HUES64 (cell line): Measurements from ENCODE around the gene SCARF1.

Experiments used
- H3K27ac ChIP-seq: 2 replicates; pipeline ENCODE4 v1.7.0; 2013; ENCODE audit warnings: low read depth, low read length, inconsistent platforms
- H3K27me3 ChIP-seq: 2 replicates; pipeline ENCODE4 v1.6.1; 2013; ENCODE audit warnings: mild to moderate bottlenecking, low read length; ENCODE audit not compliant: insufficient read depth
- H3K36me3 ChIP-seq: 2 replicates; pipeline ENCODE4 v1.6.1; 2013; ENCODE audit warnings: mild to moderate bottlenecking, low read length; ENCODE audit not compliant: insufficient read depth
- H3K4me1 ChIP-seq: 2 replicates; pipeline ENCODE4 v1.6.1; 2013; ENCODE audit warnings: mild to moderate bottlenecking, low read length, moderate library complexity; ENCODE audit not compliant: insufficient read depth
- H3K4me3 ChIP-seq: 2 replicates; pipeline ENCODE4 v1.5.1; 2013; ENCODE audit warnings: mild to moderate bottlenecking, low read length, moderate library complexity
- H3K9ac ChIP-seq: 2 replicates; pipeline ENCODE4 v1.6.1; 2013; ENCODE audit warnings: mild to moderate bottlenecking, low read depth, low read length
- H3K9me3 ChIP-seq: 2 replicates; pipeline ENCODE4 v1.6.1; 2013; ENCODE audit warnings: low read depth, low read length; ENCODE audit not compliant: insufficient read depth
- WGBS: fragments of 150-250, 120-280 bp; methylation state at CpG from one replicate; pipeline ENCODE4 v1.1.7; 2013; ENCODE audit warnings: missing lambda C conversion rate; 5-methylcytosine and 5-hydroxymethylcytosine counted together

The SCARF1 gene

GRCh38 chr17:1625581-1625980 lies 20.0 kb downstream of the SCARF1 start:
- H3K9ac ChIP-seq: no peak overlapping the region
- H3K27me3 ChIP-seq: peaks cover 16% of the 10 kb centered on the region; the same call in 1 of the 2 replicates
- H3K4me1 ChIP-seq: peaks cover 21% of the 10 kb centered on the region; the same call in 1 of the 2 replicates
- H3K27ac ChIP-seq: no peak overlapping the region
- H3K9me3 ChIP-seq: no peaks in the 10 kb centered on the region
- WGBS: 90% methylated on average over 6 of the region's 6 CpGs
- H3K4me3 ChIP-seq: no peak overlapping the region
- H3K36me3 ChIP-seq: no peaks in the 10 kb centered on the region

GRCh38 chr17:1625053-1625452 lies 20.5 kb downstream of the SCARF1 start:
- H3K27ac ChIP-seq: no peak overlapping the region
- WGBS: 92% methylated on average over 14 of the region's 14 CpGs
- H3K9me3 ChIP-seq: no peaks in the 10 kb centered on the region
- H3K27me3 ChIP-seq: peaks cover 14% of the 10 kb centered on the region; the same call in 1 of the 2 replicates
- no peak overlapping the region for H3K4me3 ChIP-seq
- H3K36me3 ChIP-seq: no peaks in the 10 kb centered on the region
- peaks cover 21% of the 10 kb centered on the region; the same call in 1 of the 2 replicates for H3K4me1 ChIP-seq
- H3K9ac ChIP-seq: no peak overlapping the region; the same call in 1 of the 2 replicates

GRCh38 chr17:1624650-1625049 lies 20.9 kb downstream of the SCARF1 start:
- no peaks in the 10 kb centered on the region for H3K36me3 ChIP-seq
- WGBS: 89% methylated on average over 12 of the region's 12 CpGs
- H3K27ac ChIP-seq: no peak overlapping the region
- no peaks in the 10 kb centered on the region for H3K9me3 ChIP-seq
- H3K9ac ChIP-seq: no peak overlapping the region
- peaks cover 10% of the 10 kb centered on the region; the same call in 1 of the 2 replicates for H3K27me3 ChIP-seq
- peaks cover 21% of the 10 kb centered on the region; the same call in 1 of the 2 replicates for H3K4me1 ChIP-seq
- H3K4me3 ChIP-seq: no peak overlapping the region

- Histone ChIP-seq H3K4me1 (peaks cover 21% of the 10 kb centered on the region; the same call in 1 of the 2 replicates), H3K27me3 (peaks cover 7% of the 10 kb centered on the region; the same call in 1 of the 2 replicates), H3K27ac (no peak overlapping the region), H3K9me3 (no peaks in the 10 kb centered on the region), H3K9ac (no peak overlapping the region), H3K4me3 (no peak overlapping the region), H3K36me3 (no peaks in the 10 kb centered on the region)
- 95% methylated on average over 14 of the region's 14 CpGs for WGBS
Observed at GRCh38 chr17:1623057-1623630, 22.4 kb downstream of the SCARF1 start.

- Histone ChIP-seq H3K9ac (no peak overlapping the region), H3K9me3 (no peaks in the 10 kb centered on the region), H3K4me3 (no peak overlapping the region), H3K27ac (no peak overlapping the region), H3K36me3 (no peaks in the 10 kb centered on the region), H3K27me3 (no peaks in the 10 kb centered on the region), H3K4me1 (peaks cover 13% of the 10 kb centered on the region; the same call in 1 of the 2 replicates)
- WGBS: 92% methylated on average over 22 of the region's 22 CpGs
Observed at GRCh38 chr17:1621273-1621954, 24.1 kb downstream of the SCARF1 start.

GRCh38 chr17:1620486-1620885 lies 25.0 kb downstream of the SCARF1 start:
- no peak overlapping the region for H3K4me3 ChIP-seq
- no peaks in the 10 kb centered on the region for H3K36me3 ChIP-seq
- H3K27ac ChIP-seq: no peak overlapping the region
- no peak overlapping the region for H3K9ac ChIP-seq
- H3K9me3 ChIP-seq: no peaks in the 10 kb centered on the region
- H3K4me1 ChIP-seq: peaks cover 5% of the 10 kb centered on the region; the same call in 1 of the 2 replicates
- H3K27me3 ChIP-seq: no peaks in the 10 kb centered on the region
- 90% methylated on average over 13 of the region's 13 CpGs for WGBS

DNA sequence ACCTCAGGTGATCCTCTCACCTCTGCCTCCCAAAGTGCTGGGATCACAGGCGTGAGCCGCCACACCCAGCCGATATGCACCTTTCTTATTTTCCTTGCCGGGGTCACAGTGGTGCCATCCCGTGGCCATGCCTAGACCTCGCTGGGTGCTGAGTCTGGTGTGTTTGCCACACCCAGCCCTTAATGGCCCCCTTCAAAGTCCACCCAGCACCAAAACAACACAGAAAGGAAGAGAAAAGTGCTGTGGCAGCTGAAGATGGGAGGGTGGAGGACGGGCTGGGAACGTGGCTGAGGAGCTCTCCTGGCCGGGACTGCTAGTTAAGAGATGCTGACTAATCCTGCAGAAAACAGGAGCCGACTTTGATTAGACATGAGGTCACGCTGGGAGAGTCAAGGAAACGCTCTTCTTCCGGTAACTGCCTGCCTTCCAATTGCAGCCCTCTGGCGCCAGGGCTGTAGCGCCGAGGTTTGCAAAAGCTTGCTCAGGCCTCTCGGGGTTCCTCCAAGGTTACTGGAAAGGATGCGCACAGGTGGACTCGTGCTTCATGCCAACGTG lies 27.8 kb downstream of the SCARF1 start:
- Histone ChIP-seq H3K36me3 (no peaks in the 10 kb centered on the region), H3K9me3 (no peaks in the 10 kb centered on the region), H3K4me1 (no peaks in the 10 kb centered on the region), H3K27me3 (no peaks in the 10 kb centered on the region), H3K9ac (no peak overlapping the region), H3K27ac (no peak overlapping the region), H3K4me3 (no peak overlapping the region)
- WGBS: 93% methylated on average over 20 of the region's 20 CpGs

GRCh38 chr17:1616101-1616500 lies 29.4 kb downstream of the SCARF1 start:
- Histone ChIP-seq H3K27me3 (no peaks in the 10 kb centered on the region), H3K9ac (no peak overlapping the region), H3K27ac (no peak overlapping the region), H3K4me3 (no peak overlapping the region), H3K36me3 (0 out of 2 replicates have a peak, but pooled peaks cover 4% of the 10 kb centered on the region), H3K4me1 (no peaks in the 10 kb centered on the region), H3K9me3 (no peaks in the 10 kb centered on the region)
- 91% methylated on average over 13 of the region's 13 CpGs for WGBS

DNA sequence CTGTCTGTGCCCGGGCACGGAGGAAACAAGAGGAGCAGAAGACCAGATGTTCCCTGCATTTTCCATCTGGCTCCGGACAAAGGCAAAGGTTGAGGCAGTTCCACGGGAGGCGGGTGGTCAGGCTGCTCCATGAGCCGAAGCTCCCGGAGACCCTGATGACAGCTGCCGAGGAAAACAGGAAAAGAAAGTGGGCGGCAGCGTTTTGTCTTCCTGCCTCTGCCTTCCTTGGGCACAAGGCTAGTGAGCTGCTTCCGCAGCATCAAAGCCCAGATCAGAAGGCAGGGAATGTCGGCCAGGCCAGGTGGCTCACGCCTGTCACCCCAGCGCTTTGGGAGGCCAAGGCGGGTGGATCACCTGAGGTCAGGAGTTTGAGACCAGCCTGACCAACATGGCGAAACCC lies 33.1 kb downstream of the SCARF1 start:
- H3K4me3 ChIP-seq: no peak overlapping the region
- no peaks in the 10 kb centered on the region for H3K9me3 ChIP-seq
- H3K27me3 ChIP-seq: no peaks in the 10 kb centered on the region
- no peak overlapping the region for H3K9ac ChIP-seq
- no peaks in the 10 kb centered on the region for H3K4me1 ChIP-seq
- 0 out of 2 replicates have a peak, but pooled peaks cover 4% of the 10 kb centered on the region for H3K36me3 ChIP-seq
- WGBS: 96% methylated on average over 16 of the region's 16 CpGs
- no peak overlapping the region for H3K27ac ChIP-seq

DNA sequence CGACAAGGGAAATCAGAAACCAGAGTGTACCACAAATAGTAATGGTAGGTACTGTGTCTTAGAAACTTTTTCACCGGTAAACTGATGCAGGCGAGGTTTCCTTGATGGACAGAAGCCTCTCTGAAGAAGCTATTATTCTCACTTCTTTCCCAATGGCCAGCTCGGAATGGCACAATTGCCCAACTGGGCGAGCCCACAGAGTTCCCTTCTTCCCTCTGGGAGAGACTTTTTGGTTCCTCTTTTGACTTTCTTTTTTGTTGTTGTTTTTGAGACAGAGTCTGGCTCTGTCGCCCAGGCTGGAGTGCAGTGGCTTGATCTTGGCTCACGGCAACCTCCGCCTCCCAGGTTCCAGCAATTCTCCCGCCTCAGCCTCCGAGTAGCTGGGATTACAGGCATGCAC lies 33.8 kb downstream of the SCARF1 start:
- Histone ChIP-seq H3K4me1 (no peaks in the 10 kb centered on the region), H3K27ac (no peak overlapping the region), H3K27me3 (no peaks in the 10 kb centered on the region), H3K9me3 (no peaks in the 10 kb centered on the region), H3K4me3 (no peak overlapping the region), H3K36me3 (0 out of 2 replicates have a peak, but pooled peaks cover 4% of the 10 kb centered on the region), H3K9ac (no peak overlapping the region)
- 97% methylated on average over 10 of the region's 10 CpGs for WGBS

DNA sequence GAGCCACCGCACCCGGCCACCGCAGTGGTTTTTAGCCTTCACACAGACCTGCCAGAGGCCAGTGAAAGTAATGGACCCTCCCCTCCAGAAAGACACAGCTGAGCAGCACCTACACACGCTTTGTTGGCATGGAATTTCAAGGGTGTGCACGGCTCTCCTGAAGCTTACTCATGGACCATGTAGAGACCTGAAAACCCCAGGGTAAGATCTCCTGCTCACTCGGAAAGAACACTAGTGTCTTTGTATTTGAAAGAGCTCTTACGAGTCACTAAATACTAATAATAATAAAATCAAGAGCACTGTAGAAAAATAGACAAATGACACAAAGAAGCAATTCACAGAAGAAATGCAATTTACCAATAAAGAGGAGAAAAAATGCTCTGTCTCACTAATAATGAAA lies 36.9 kb downstream of the SCARF1 start:
- Histone ChIP-seq H3K27me3 (no peaks in the 10 kb centered on the region), H3K36me3 (0 out of 2 replicates have a peak, but pooled peaks cover 4% of the 10 kb centered on the region), H3K27ac (no peak overlapping the region), H3K9ac (no peak overlapping the region), H3K4me3 (no peak overlapping the region), H3K9me3 (no peaks in the 10 kb centered on the region), H3K4me1 (no peaks in the 10 kb centered on the region)
- 96% methylated on average over 6 of the region's 7 CpGs for WGBS
